H1 (cell line): Measurements from ENCODE around the gene OR5A1.

ENCODE experiments used
- BACH1 ChIP-seq: IDR thresholded peaks from 2 replicates; pipeline ENCODE4 v1.6.1; 2012; ENCODE audit warnings: low read length, improper control_type of control experiment
- NANOG ChIP-seq: IDR thresholded peaks from 2 replicates; pipeline ENCODE4 v1.6.1; 2011; ENCODE audit warnings: low read length, low read depth, mild to moderate bottlenecking, inconsistent platforms; ENCODE audit not compliant: insufficient read depth, poor library complexity, severe bottlenecking
- SP1 ChIP-seq: IDR thresholded peaks from 2 replicates; pipeline ENCODE4 v1.6.1; 2011; ENCODE audit warnings: low read depth, low read length
- TF ChIP-seq, protein P1 (sequence below): IDR thresholded peaks from 2 replicates; pipeline ENCODE4 v1.6.1; 2011; ENCODE audit warnings: low read length, improper control_type of control experiment
- TF ChIP-seq, protein P2 (sequence below), 3 experiments: IDR thresholded peaks; 1 replicate in 2 of 3; 2 replicates in 1 of 3; pipeline versions ENCODE4 v1.5.1 to v1.6.1; 2011; ENCODE audit warnings: low read length in 3 of 3, mild to moderate bottlenecking in 3 of 3, inconsistent platforms in 2 of 3, low read depth in 1 of 3, moderate library complexity in 1 of 3; ENCODE audit not compliant: insufficient read depth in 1 of 3; ENCODE audit errors: control extremely low read depth in 1 of 3

DNA sequence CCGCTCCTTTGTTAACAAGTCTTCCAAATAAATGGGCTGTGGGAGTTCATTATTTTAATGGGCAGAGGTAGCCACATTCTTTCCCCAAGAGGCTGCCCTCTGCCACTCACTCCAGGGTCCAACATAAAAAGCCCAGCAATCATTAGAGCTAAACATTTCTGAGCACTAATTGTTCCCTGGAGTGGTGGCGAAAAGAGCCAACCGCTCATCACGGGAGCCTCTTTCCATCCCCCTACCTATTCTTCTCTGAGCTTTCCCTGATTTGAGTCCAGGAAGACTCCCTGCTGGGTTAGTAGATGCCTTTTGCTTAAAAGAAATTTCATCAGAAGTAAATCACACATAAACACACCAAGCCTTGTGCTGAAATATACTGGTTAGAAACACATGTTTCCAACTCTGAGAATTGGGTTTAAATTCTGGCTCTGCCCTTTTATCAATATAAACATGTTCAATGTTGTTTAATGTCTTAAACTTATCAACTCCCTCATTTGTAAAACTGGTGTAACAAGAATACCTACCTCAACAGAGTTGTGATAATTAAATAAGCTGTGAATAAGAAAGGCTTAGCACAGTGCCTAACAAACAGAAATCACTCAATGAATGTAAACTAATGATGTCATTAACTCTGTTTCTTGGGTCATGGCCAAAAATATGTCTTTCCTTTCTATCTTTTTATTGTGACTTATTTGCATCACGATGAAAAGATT lies 9.8 kb upstream of the OR5A1 start, which contains the start of gene OR5A2:
- no peak for TF ChIP-seq NANOG
- TF ChIP-seq, protein P1, sequence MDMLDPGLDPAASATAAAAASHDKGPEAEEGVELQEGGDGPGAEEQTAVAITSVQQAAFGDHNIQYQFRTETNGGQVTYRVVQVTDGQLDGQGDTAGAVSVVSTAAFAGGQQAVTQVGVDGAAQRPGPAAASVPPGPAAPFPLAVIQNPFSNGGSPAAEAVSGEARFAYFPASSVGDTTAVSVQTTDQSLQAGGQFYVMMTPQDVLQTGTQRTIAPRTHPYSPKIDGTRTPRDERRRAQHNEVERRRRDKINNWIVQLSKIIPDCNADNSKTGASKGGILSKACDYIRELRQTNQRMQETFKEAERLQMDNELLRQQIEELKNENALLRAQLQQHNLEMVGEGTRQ = no peak
- TF ChIP-seq, protein P2, sequence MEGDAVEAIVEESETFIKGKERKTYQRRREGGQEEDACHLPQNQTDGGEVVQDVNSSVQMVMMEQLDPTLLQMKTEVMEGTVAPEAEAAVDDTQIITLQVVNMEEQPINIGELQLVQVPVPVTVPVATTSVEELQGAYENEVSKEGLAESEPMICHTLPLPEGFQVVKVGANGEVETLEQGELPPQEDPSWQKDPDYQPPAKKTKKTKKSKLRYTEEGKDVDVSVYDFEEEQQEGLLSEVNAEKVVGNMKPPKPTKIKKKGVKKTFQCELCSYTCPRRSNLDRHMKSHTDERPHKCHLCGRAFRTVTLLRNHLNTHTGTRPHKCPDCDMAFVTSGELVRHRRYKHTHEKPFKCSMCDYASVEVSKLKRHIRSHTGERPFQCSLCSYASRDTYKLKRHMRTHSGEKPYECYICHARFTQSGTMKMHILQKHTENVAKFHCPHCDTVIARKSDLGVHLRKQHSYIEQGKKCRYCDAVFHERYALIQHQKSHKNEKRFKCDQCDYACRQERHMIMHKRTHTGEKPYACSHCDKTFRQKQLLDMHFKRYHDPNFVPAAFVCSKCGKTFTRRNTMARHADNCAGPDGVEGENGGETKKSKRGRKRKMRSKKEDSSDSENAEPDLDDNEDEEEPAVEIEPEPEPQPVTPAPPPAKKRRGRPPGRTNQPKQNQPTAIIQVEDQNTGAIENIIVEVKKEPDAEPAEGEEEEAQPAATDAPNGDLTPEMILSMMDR (IDR thresholded peaks at IDR 0.05; ENCODE audit: control extremely low read depth in 1 of 3, insufficient read depth in 1 of 3, low read depth in 1 of 3, low read length in 3 of 3) = no peak
- no peak for TF ChIP-seq BACH1
- no peak for TF ChIP-seq SP1
